NCI-H510A (cell line): Measurements from ENCODE around the gene CSPG4.
A peak's percentile ranks its signal among the peaks of the same experiment; 100 is the strongest.
"Not testable (repeated sequence)": the region's sequence is repeated elsewhere in the genome, so short reads cannot be mapped to it uniquely, and the experiment has no call there.

Source experiments
- DNase-seq: peaks from one replicate; lab custom pipeline; 2025; lab: John Stamatoyannopoulos, UW

The CSPG4 gene

DNA sequence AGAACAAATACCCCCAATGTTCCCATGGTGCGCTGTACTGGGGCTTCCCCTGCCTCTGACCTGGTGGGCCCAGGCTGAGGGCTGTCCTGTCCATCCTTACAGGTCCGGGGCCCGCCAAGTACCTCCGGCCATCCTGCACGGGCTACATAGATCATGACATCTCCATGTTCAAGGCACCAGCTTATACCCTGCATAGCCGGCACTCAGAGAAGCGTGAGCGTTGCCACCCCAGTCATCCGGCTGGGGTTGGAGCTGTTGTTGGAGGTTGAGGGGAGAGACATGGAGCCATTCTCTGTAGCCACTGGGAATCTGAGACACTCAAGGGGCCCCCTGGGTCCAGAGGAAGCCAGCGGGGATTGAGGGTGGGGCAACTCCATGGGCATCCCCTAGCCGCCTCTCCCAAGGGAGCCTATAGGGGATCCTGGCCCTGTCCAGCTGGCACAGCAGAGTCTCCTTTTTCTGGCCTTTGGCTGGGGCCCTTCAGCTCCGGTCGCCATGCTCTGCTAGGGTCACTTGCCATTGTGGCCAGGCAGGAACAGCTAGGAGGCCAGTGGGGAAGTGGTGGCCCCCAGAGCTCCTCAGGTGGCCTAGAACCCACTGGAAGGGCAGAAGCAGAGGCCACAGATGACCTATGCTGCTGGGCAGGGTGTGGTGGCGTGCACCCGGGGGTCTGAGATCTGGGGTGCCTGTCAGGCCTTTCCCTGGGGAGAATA is 12.5 kb upstream of the CSPG4 start:
- no peak for DNase-seq

- peak; percentile 39 for DNase-seq
Measured at GRCh38 chr15:75723847-75724660, 11.4 kb upstream of the CSPG4 start.

- no peak for DNase-seq
Measured at GRCh38 chr15:75723171-75723846, 10.7 kb upstream of the CSPG4 start.

- DNase-seq = no peak
Measured at GRCh38 chr15:75721923-75722870, 9.5 kb upstream of the CSPG4 start.

DNA sequence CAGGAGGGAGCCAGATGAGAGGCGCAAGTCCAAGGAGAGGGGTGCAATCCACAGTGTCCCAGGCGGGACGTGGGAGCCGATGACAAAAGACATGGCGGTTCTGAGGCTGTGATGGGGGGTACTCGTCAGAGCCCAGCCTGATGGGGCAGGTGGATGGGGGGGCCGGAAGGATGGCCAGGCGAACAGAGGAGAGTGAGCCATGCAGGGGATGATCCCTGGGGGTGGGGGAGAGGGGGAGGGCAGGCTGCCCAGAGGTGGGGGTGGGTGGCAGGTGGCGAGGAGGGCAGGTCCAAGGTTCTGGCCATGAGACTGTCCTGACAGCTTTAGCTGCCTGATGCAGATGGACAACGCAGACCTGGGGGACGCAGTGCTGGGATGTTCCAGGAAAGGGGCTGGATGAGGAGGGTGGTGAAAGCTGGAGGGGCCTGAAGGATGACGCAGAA is 8.9 kb upstream of the CSPG4 start:
- no peak for DNase-seq

GRCh38 chr15:75720787-75721479 is 8.3 kb upstream of the CSPG4 start:
- DNase-seq = peak; percentile 70

DNA sequence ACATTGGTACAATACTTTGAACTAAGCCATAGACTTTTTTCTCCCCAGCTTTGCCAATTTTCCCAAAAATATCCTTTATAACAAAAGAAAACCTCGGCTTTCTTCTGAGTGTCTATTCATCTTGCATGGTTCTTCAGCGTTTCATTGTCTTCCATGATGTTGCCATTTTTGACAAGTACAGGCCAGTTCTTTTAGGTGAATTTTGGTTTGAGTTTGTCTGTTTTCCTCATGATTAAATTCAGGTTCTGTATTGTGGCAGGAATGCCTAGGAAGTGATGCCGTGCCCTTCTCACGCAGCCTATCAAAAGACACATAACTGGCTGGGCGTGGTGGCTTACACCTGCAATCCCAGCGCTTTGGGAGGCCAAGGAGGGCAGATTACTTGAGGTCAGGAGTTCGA is 7.6 kb upstream of the CSPG4 start:
- DNase-seq = no peak

DNA sequence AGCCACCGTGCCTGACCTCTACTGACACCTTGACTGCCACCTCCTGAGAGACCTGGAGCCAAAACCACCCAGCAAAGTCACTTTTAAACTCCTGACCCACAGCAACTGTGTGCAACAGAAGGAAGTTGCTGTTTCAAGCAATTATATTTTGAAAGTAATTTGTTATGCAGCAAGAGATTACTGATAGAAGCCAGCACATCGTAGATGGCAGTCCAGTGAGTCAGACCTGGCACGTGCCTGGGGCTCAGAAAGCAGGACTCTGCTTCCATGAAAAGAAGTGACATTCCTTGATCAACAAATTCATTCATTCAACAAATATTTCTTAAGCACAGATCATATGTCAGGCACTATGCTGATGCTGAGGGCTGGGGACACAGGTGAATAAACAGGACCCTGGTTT is 5.7 kb upstream of the CSPG4 start:
- DNase-seq = no peak

- DNase-seq = not testable (repeated sequence)
Measured at GRCh38 chr15:75717001-75717400, 4.4 kb upstream of the CSPG4 start.

GRCh38 chr15:75716249-75716950 is 3.8 kb upstream of the CSPG4 start:
- DNase-seq = not testable (repeated sequence)

DNA sequence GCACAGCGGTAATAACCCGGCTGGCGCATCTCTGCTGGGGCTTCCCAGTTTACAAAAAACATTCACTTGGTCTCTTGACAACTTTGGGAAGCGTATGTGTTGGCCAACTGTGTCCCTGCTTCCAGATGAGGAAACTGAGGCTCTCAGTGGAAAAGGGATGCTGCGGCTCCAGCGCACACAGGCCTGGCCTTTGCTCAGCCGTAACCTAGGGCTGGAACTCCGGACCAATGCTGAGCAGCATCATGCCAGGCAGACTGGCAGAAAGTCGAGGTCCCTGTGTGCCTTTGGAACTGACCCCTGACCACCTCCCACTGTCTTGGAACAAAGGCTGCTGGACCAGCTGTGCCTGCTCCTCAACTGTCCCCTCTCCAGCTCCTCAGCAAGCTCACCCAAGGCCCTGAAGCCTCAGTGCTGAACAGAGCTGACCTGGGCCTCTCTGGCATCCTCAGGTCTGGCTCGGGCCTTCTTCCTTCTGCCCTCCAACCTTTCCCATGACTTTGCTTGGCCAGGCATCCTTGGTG is 2.7 kb upstream of the CSPG4 start:
- DNase-seq = not testable (repeated sequence)

DNA sequence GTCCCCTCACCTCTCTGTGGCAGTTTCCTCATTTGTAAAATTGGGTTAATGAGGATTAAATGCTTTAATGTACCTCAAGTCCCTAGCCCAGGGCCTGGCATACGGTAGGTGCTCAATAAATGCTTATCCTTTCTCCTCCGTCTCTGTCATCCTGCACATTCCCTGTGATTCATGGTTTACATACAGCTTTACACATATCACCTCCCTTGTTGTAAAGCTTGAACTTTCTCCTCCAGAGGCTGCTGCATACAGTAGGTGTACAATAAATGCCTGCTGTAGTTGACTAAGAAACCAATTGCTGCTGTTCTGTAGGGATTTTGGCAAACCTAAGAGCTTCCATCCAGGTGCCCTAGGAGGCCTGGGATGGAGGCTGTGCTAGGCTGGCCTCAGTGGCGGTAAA is 1.5 kb upstream of the CSPG4 start:
- no peak for DNase-seq

GRCh38 chr15:75713338-75713895 is 769 bp upstream of the CSPG4 start:
- no peak for DNase-seq

- DNase-seq = not testable (repeated sequence)
Measured at GRCh38 chr15:75711495-75711894, 1.2 kb downstream of the CSPG4 start.

DNA sequence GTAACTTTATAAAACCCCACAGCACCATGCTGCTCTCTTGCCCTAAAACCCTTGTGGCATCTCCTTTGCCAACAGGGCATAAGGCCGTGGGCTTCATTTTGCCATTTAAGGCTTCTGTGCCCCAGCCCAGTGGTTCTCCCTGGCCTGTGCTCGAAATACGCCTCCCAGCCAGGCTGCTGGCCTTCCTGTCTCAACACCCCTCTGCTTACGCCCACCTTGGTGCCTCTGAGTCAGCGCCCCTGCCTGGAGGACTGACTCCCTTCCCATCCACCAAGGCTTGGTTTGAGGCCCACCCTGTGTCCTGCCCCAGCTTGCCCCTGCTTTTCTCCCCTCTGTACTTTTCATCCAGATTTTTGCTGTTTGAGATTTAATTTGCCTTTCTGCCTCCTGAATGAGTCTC is 1.8 kb downstream of the CSPG4 start:
- not testable (repeated sequence) for DNase-seq

- DNase-seq = not testable (repeated sequence)
Measured at GRCh38 chr15:75709458-75709857, 3.2 kb downstream of the CSPG4 start.

DNA sequence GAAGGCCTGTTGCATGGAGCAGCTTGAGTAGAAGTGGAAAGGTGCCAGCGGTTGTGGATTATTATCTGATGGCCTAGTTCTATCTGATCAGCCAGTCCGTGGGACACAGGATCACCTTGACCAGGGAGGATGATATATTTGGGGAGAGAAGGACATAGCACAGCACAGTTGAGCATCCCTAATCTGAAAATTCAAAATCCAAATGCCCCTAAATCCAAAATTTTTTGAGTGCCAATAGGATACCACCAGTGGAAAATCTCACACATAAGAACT is 6.0 kb downstream of the CSPG4 start:
- DNase-seq = no peak

GRCh38 chr15:75705854-75706681 is 6.6 kb downstream of the CSPG4 start:
- DNase-seq = no peak

- not testable (repeated sequence) for DNase-seq
Measured at GRCh38 chr15:75705375-75705774, 7.3 kb downstream of the CSPG4 start.
